Gastrocnemius medialis (tissue), 4 donors: ENCODE data around the gene DMRT2.

Experiments
- POLR2A ChIP-seq, 2 donors: fragments of 450-650 bp; IDR thresholded peaks; one replicate each; pipeline ENCODE4 v1.6.1; 2017; ENCODE audit warnings: antibody characterized with exemption in 2 of 2, mild to moderate bottlenecking in 2 of 2, moderate library complexity in 2 of 2
- TF ChIP-seq, protein P1 (sequence below), 5 experiments: fragments of 450-650 bp in 3 of 5; fragments of 200-600 bp in 2 of 5; sonication (generic) in 2 of 5; IDR thresholded peaks in 4 of 5; conservative IDR thresholded peaks in 1 of 5; 1 replicate in 4 of 5; 2 replicates in 1 of 5; pipeline ENCODE4 v1.5.1; 2016 to 2019; ENCODE audit warnings: antibody characterized with exemption in 5 of 5, mild to moderate bottlenecking in 3 of 5, moderate library complexity in 3 of 5

GRCh38 chr9:1008216-1008615 is 41.9 kb upstream of the DMRT2 start:
- TF ChIP-seq, protein P1, sequence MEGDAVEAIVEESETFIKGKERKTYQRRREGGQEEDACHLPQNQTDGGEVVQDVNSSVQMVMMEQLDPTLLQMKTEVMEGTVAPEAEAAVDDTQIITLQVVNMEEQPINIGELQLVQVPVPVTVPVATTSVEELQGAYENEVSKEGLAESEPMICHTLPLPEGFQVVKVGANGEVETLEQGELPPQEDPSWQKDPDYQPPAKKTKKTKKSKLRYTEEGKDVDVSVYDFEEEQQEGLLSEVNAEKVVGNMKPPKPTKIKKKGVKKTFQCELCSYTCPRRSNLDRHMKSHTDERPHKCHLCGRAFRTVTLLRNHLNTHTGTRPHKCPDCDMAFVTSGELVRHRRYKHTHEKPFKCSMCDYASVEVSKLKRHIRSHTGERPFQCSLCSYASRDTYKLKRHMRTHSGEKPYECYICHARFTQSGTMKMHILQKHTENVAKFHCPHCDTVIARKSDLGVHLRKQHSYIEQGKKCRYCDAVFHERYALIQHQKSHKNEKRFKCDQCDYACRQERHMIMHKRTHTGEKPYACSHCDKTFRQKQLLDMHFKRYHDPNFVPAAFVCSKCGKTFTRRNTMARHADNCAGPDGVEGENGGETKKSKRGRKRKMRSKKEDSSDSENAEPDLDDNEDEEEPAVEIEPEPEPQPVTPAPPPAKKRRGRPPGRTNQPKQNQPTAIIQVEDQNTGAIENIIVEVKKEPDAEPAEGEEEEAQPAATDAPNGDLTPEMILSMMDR (IDR thresholded peaks at IDR 0.05 in 4 of 5, conservative IDR thresholded peaks at IDR 0.05 in 1 of 5): no peak
- no peak for TF ChIP-seq POLR2A (IDR thresholded peaks at IDR 0.05)
